ENCODE data around the gene VAMP4. TPM values are rescaled to one million over a fixed set of nuclear protein-coding genes. Genes with fewer than 3 reads are reported as not detected.

Gene VAMP4
- total and polyA plus RNA-seq, 10 of the 15 experiments (the other 5 are each of a cell fraction or from before 2014, with no cell fraction given), result 0.90 to 7.9 (median 4.3) TPM

DNA sequence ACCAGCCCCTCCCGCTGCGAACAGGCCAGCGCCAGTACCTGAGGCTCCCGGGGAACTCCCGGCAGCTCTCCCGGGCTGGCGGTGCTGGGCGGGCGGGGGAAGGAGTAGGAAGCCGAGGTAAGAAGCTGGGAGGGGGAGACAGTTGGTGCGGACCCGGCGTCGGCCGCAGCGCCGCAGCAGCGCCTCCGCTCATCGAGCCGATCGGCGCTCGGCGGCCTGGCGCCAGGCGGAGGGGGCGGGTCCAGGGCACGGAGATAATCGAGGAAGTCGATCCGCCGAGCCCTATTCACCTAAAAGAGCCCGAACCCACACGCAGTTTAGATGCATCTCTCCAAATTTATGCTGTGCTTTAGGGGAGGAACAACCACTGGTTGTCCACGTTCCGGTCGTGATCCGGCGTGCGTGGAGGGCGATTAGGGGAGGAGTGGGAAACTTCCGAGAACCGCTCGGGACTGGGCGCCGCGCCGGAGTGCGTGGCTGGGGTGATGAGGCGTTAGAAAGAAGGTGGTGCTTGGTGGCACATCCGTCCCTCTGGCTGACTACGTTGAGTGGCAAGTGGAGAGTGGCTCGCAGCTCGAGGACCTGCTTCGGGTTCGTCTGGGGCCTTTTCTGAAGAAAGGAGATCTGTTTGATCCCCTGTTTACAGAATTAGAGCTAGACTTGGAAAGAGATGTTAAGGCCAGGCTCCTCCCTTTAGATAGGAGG is at the start of gene VAMP4 (continued):
- TF ChIP-seq, protein P1, sequence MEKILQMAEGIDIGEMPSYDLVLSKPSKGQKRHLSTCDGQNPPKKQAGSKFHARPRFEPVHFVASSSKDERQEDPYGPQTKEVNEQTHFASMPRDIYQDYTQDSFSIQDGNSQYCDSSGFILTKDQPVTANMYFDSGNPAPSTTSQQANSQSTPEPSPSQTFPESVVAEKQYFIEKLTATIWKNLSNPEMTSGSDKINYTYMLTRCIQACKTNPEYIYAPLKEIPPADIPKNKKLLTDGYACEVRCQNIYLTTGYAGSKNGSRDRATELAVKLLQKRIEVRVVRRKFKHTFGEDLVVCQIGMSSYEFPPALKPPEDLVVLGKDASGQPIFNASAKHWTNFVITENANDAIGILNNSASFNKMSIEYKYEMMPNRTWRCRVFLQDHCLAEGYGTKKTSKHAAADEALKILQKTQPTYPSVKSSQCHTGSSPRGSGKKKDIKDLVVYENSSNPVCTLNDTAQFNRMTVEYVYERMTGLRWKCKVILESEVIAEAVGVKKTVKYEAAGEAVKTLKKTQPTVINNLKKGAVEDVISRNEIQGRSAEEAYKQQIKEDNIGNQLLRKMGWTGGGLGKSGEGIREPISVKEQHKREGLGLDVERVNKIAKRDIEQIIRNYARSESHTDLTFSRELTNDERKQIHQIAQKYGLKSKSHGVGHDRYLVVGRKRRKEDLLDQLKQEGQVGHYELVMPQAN (conservative IDR thresholded peaks at IDR 0.05), result peak; percentile 77
- 0 out of 2 replicates have a peak, but pooled peaks have one; percentile 4 for TF ChIP-seq ZNF24 (IDR thresholded peaks at IDR 0.05)
- TF ChIP-seq, protein P2, sequence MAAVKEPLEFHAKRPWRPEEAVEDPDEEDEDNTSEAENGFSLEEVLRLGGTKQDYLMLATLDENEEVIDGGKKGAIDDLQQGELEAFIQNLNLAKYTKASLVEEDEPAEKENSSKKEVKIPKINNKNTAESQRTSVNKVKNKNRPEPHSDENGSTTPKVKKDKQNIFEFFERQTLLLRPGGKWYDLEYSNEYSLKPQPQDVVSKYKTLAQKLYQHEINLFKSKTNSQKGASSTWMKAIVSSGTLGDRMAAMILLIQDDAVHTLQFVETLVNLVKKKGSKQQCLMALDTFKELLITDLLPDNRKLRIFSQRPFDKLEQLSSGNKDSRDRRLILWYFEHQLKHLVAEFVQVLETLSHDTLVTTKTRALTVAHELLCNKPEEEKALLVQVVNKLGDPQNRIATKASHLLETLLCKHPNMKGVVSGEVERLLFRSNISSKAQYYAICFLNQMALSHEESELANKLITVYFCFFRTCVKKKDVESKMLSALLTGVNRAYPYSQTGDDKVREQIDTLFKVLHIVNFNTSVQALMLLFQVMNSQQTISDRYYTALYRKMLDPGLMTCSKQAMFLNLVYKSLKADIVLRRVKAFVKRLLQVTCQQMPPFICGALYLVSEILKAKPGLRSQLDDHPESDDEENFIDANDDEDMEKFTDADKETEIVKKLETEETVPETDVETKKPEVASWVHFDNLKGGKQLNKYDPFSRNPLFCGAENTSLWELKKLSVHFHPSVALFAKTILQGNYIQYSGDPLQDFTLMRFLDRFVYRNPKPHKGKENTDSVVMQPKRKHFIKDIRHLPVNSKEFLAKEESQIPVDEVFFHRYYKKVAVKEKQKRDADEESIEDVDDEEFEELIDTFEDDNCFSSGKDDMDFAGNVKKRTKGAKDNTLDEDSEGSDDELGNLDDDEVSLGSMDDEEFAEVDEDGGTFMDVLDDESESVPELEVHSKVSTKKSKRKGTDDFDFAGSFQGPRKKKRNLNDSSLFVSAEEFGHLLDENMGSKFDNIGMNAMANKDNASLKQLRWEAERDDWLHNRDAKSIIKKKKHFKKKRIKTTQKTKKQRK (IDR thresholded peaks at IDR 0.05; ENCODE audit: low read depth, low read length), result no peak; the same call in 1 of the 2 replicates
- peak; percentile 77 for TF ChIP-seq DPF2 (IDR thresholded peaks at IDR 0.05)
- no peak; the same call in 1 of the 2 replicates for TF ChIP-seq ATF7 (IDR thresholded peaks at IDR 0.05; ENCODE audit: low read depth)
- peak; percentile 3; the same call in 1 of the 2 replicates for TF ChIP-seq SMC3 (IDR thresholded peaks at IDR 0.05; ENCODE audit: borderline replicate concordance, low read length)
- TF ChIP-seq, protein P3, sequence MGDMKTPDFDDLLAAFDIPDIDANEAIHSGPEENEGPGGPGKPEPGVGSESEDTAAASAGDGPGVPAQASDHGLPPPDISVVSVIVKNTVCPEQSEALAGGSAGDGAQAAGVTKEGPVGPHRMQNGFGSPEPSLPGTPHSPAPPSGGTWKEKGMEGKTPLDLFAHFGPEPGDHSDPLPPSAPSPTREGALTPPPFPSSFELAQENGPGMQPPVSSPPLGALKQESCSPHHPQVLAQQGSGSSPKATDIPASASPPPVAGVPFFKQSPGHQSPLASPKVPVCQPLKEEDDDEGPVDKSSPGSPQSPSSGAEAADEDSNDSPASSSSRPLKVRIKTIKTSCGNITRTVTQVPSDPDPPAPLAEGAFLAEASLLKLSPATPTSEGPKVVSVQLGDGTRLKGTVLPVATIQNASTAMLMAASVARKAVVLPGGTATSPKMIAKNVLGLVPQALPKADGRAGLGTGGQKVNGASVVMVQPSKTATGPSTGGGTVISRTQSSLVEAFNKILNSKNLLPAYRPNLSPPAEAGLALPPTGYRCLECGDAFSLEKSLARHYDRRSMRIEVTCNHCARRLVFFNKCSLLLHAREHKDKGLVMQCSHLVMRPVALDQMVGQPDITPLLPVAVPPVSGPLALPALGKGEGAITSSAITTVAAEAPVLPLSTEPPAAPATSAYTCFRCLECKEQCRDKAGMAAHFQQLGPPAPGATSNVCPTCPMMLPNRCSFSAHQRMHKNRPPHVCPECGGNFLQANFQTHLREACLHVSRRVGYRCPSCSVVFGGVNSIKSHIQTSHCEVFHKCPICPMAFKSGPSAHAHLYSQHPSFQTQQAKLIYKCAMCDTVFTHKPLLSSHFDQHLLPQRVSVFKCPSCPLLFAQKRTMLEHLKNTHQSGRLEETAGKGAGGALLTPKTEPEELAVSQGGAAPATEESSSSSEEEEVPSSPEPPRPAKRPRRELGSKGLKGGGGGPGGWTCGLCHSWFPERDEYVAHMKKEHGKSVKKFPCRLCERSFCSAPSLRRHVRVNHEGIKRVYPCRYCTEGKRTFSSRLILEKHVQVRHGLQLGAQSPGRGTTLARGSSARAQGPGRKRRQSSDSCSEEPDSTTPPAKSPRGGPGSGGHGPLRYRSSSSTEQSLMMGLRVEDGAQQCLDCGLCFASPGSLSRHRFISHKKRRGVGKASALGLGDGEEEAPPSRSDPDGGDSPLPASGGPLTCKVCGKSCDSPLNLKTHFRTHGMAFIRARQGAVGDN (IDR thresholded peaks at IDR 0.05), result peak; percentile 87; the same call in 1 of the 2 replicates
- no peak for TF ChIP-seq ZZZ3 (IDR thresholded peaks at IDR 0.05; ENCODE audit: control insufficient read depth, insufficient read length, low read depth)
- TF ChIP-seq CHD4 (IDR thresholded peaks at IDR 0.05), result no peak
- peak; percentile 92 for TF ChIP-seq YY1 (IDR thresholded peaks at IDR 0.05; ENCODE audit: low read depth, low read length)
- peak; percentile 86; the same call in 1 of the 2 replicates for TF ChIP-seq MXI1 (IDR thresholded peaks at IDR 0.05; ENCODE audit: low read depth, low read length)
- TF ChIP-seq, protein P4, sequence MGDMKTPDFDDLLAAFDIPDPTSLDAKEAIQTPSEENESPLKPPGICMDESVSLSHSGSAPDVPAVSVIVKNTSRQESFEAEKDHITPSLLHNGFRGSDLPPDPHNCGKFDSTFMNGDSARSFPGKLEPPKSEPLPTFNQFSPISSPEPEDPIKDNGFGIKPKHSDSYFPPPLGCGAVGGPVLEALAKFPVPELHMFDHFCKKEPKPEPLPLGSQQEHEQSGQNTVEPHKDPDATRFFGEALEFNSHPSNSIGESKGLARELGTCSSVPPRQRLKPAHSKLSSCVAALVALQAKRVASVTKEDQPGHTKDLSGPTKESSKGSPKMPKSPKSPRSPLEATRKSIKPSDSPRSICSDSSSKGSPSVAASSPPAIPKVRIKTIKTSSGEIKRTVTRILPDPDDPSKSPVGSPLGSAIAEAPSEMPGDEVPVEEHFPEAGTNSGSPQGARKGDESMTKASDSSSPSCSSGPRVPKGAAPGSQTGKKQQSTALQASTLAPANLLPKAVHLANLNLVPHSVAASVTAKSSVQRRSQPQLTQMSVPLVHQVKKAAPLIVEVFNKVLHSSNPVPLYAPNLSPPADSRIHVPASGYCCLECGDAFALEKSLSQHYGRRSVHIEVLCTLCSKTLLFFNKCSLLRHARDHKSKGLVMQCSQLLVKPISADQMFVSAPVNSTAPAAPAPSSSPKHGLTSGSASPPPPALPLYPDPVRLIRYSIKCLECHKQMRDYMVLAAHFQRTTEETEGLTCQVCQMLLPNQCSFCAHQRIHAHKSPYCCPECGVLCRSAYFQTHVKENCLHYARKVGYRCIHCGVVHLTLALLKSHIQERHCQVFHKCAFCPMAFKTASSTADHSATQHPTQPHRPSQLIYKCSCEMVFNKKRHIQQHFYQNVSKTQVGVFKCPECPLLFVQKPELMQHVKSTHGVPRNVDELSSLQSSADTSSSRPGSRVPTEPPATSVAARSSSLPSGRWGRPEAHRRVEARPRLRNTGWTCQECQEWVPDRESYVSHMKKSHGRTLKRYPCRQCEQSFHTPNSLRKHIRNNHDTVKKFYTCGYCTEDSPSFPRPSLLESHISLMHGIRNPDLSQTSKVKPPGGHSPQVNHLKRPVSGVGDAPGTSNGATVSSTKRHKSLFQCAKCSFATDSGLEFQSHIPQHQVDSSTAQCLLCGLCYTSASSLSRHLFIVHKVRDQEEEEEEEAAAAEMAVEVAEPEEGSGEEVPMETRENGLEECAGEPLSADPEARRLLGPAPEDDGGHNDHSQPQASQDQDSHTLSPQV (IDR thresholded peaks at IDR 0.05), result no peak
